Measurements from ENCODE around the gene ZKSCAN8.
A peak's percentile ranks its signal among the peaks of the same experiment; 100 is the strongest.

Gene ZKSCAN8

DNA sequence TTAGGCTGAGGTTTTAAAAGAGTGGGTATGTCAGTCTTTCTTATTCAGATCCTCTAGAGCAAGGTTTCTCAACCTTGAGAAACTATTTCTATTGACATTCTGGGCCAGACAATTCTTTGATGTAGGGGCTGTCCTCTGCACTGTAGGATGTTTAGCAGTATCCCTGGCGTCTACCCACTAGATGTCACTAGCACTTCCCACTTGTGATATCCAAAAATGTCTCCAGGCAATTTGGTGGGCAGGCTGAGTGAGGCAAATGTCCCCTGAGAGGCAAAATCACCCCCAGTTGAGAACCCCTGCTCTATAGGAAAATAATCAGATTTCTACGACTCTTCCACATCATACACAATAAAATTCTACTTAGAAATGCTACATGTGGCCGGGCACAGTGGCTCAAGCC lies 7.7 kb upstream of the ZKSCAN8 start:
- H3K9me3 ChIP-seq (ENCODE audit: control insufficient read depth, low read length), result no peaks in the 10 kb centered on the region
- H3K4me1 ChIP-seq, result no peaks in the 10 kb centered on the region
- no peak overlapping the region for H3K27ac ChIP-seq
- H3K9ac ChIP-seq, result no peak overlapping the region
- no peak overlapping the region for H3K4me2 ChIP-seq (ENCODE audit: low read length)
- H2AFZ ChIP-seq, result no peak overlapping the region
- TF ChIP-seq, protein P1, sequence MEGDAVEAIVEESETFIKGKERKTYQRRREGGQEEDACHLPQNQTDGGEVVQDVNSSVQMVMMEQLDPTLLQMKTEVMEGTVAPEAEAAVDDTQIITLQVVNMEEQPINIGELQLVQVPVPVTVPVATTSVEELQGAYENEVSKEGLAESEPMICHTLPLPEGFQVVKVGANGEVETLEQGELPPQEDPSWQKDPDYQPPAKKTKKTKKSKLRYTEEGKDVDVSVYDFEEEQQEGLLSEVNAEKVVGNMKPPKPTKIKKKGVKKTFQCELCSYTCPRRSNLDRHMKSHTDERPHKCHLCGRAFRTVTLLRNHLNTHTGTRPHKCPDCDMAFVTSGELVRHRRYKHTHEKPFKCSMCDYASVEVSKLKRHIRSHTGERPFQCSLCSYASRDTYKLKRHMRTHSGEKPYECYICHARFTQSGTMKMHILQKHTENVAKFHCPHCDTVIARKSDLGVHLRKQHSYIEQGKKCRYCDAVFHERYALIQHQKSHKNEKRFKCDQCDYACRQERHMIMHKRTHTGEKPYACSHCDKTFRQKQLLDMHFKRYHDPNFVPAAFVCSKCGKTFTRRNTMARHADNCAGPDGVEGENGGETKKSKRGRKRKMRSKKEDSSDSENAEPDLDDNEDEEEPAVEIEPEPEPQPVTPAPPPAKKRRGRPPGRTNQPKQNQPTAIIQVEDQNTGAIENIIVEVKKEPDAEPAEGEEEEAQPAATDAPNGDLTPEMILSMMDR (IDR thresholded peaks at IDR 0.05), result no peak
- H3K36me3 ChIP-seq (ENCODE audit: control insufficient read depth, insufficient read depth, low read length), result no peaks in the 10 kb centered on the region
- no peak overlapping the region for H3K4me3 ChIP-seq (ENCODE audit: low read depth, low read length)
- no peaks in the 10 kb centered on the region for H3K27me3 ChIP-seq (ENCODE audit: control insufficient read depth, insufficient read depth, low read length)
- peaks cover 23% of the 10 kb centered on the region for H3K79me2 ChIP-seq

DNA sequence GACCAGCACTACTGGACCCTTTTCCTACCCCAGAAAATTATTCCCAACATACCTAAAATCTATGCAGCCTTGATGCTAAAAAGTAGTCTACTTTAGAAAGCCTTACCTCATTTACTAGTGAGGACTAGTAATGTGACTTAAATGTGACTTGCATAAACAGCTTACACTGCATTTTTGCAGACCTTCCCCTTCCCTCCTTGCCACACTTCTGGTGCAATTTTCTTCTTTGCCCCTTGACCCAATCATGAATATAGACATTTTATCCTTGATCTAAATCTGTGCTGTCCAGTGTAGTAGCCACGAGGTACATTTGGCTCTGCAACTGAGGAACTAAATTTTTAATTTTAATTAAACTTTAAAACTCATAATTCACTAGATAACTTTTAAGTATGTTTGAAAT lies 7.0 kb upstream of the ZKSCAN8 start:
- Histone ChIP-seq H3K4me3 (ENCODE audit: low read depth, low read length) (no peak overlapping the region), H3K4me1 (no peaks in the 10 kb centered on the region), H3K9ac (no peak overlapping the region), H3K27ac (no peak overlapping the region), H3K4me2 (ENCODE audit: low read length) (no peak overlapping the region), H3K9me3 (ENCODE audit: control insufficient read depth, low read length) (no peaks in the 10 kb centered on the region), H3K36me3 (ENCODE audit: control insufficient read depth, insufficient read depth, low read length) (no peaks in the 10 kb centered on the region), H2AFZ (no peak overlapping the region), H3K27me3 (ENCODE audit: control insufficient read depth, insufficient read depth, low read length) (no peaks in the 10 kb centered on the region), H3K79me2 (peaks cover 23% of the 10 kb centered on the region)
- TF ChIP-seq, protein P1 (IDR thresholded peaks at IDR 0.05), result no peak

DNA sequence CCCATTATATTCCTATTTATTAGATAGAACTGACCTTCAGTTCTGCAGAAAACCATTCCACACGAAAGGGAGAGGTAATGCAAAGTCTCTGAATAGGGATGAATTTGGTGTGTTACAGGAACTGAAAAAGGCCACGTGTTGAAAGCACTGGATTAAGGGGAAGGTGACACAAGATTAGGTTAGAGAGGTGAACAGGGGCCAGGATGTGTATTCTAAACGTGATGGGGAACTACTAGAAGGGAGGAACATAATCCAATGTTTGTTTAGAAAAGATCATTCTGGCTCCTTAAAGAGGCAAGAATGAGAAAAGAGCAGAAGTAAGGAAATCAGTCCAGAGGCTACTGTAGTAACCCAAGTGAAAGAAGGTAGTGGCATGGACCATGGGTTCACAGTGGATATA lies 6.3 kb upstream of the ZKSCAN8 start:
- no peak overlapping the region for H3K27ac ChIP-seq
- no peaks in the 10 kb centered on the region for H3K27me3 ChIP-seq (ENCODE audit: control insufficient read depth, insufficient read depth, low read length)
- H3K4me3 ChIP-seq (ENCODE audit: low read depth, low read length), result no peak overlapping the region
- TF ChIP-seq, protein P1 (IDR thresholded peaks at IDR 0.05), result no peak
- peaks cover 23% of the 10 kb centered on the region for H3K79me2 ChIP-seq
- no peaks in the 10 kb centered on the region for H3K36me3 ChIP-seq (ENCODE audit: control insufficient read depth, insufficient read depth, low read length)
- H2AFZ ChIP-seq, result no peak overlapping the region
- no peak overlapping the region for H3K9ac ChIP-seq
- no peaks in the 10 kb centered on the region for H3K9me3 ChIP-seq (ENCODE audit: control insufficient read depth, low read length)
- no peak overlapping the region for H3K4me2 ChIP-seq (ENCODE audit: low read length)
- no peaks in the 10 kb centered on the region for H3K4me1 ChIP-seq

DNA sequence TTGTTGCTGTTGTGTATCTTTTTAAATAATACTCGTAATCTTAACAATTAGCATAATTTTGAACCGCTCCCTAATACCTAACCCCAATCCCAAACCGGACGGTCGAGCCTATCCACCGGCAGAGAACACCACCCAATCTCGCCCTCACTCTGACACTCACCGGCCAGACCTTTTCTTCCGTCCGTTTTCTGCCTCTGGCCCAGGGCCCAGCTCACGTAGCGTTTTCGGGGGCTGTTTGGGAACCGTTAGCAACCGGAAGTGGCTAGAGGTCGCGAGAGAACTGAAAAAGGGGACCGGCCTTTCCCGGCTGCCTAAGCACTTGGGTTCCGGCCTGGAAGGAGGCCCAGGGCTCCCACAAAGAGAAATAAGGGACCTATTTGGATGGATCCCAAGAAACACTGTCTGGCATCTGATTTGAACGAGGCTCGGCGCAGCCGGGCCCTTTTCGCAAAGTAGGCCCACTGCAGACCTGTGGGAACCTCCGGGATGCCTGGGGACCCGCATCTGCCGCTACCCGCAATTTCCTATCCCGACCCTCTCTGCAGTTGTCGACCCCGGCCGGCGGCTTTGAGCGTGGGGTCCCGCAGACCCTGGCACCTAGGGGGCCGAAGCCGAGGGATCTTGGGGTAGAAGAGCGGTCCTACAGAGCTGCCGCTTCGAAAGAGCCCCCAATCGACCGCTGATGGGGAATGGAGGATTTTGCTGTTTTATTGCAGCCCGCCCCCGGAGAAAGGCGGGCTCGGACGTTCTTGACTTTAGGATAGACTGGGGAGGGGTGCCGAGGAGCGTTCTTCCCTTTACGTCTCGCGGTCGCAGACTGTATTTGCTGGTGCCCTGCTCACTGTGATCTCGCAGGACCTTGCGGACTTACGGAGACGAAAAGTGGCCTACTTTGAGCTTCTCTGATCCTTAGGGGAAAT lies 4.8 kb upstream of the ZKSCAN8 start:
- Histone ChIP-seq H3K4me1 (no peaks in the 10 kb centered on the region), H3K36me3 (ENCODE audit: control insufficient read depth, insufficient read depth, low read length) (no peaks in the 10 kb centered on the region), H3K27me3 (ENCODE audit: control insufficient read depth, insufficient read depth, low read length) (no peaks in the 10 kb centered on the region), H3K9ac (peak overlapping the region; percentile 82), H3K27ac (peak overlapping the region; percentile 88), H3K4me2 (ENCODE audit: low read length) (peak overlapping the region; percentile 99), H3K4me3 (ENCODE audit: low read depth, low read length) (peak overlapping the region; percentile 95), H3K79me2 (peaks cover 20% of the 10 kb centered on the region), H2AFZ (peak overlapping the region; percentile 96), H3K9me3 (ENCODE audit: control insufficient read depth, low read length) (no peaks in the 10 kb centered on the region)
- TF ChIP-seq, protein P1 (IDR thresholded peaks at IDR 0.05), result peak; percentile 8
